ENCODE results near the gene ABHD17C.

DNA sequence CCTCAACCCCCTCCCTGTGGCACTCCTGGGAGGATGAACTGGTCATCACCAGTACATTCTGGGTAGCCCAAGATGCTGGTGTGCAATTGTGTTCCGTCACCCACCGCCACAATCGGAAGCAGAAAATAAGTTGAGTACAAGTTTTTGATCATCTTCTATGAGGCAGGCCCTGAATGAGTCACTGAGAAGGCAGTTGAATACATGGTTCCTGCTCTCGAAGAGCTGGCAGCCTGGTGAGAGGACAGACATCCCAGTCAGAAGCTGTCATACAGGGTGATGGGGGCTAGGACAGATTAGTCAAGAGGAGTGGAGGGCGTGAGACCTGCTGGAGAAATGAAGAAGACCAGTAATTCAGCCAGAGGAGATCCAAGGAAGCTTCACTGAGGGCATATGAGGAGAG lies 90.2 kb downstream of the ABHD17C start:
- TF ChIP-seq CTCF (IDR thresholded peaks at IDR 0.05; ENCODE audit: poor library complexity) (no peak), EZH2 (IDR thresholded peaks at IDR 0.05; ENCODE audit: borderline replicate concordance) (no peak), EZH2phosphoT487 (IDR thresholded peaks at IDR 0.05; ENCODE audit: low read depth, severe bottlenecking, unreplicated experiment) (no peak)
